Keratinocyte (primary cell): ENCODE results near the gene VRK3. TPM values are rescaled to one million over a fixed set of nuclear protein-coding genes. Genes with fewer than 3 reads are reported as not detected.
"Not testable (repeated sequence)": the region's sequence is repeated elsewhere in the genome, so short reads cannot be mapped to it uniquely, and the experiment has no call there.

Experiments
- DNase-seq: peaks from one replicate; pipeline ENCODE4 v3.0.0-alpha.2; 2011; ENCODE audit warnings: low read depth, missing footprints, low spot score
- FAIRE-seq: peaks from 2 replicates; lab custom pipeline; 2011; peaks lifted over from hg19 to GRCh38; lab: Jason Lieb, UNC
- H2AFZ ChIP-seq: 2 replicates; pipeline ENCODE4 v1.6.0; 2012; ENCODE audit warnings: low read length, control low read depth, inconsistent platforms; ENCODE audit not compliant: control insufficient read depth
- H3K27ac ChIP-seq: 2 replicates; pipeline ENCODE4 v1.5.1; 2011; ENCODE audit warnings: low read length; ENCODE audit not compliant: control insufficient read depth, insufficient read depth
- H3K27me3 ChIP-seq: 3 replicates; pipeline ENCODE4 v1.6.0; 2011; ENCODE audit warnings: low read length; ENCODE audit not compliant: control insufficient read depth, insufficient read depth; ENCODE audit errors: extremely low read depth
- H3K36me3 ChIP-seq, 2 experiments: 2 replicates in 1 of 2; 3 replicates in 1 of 2; pipeline ENCODE4 v1.5.1; 2011; ENCODE audit warnings: low read length in 2 of 2, mild to moderate bottlenecking in 1 of 2; ENCODE audit not compliant: control insufficient read depth in 2 of 2, insufficient read depth in 2 of 2; ENCODE audit errors: extremely low read depth in 1 of 2
- H3K4me1 ChIP-seq: 3 replicates; pipeline ENCODE4 v1.5.1; 2011; ENCODE audit warnings: low read length; ENCODE audit not compliant: control insufficient read depth, insufficient read depth; ENCODE audit errors: extremely low read depth
- H3K4me2 ChIP-seq: 3 replicates; pipeline ENCODE4 v1.6.0; 2011; ENCODE audit warnings: low read depth, low read length; ENCODE audit not compliant: control insufficient read depth, insufficient read depth; ENCODE audit errors: extremely low read depth
- H3K4me3 ChIP-seq, 3 experiments: fragments of 200-600 bp in 1 of 3; sonication (generic) in 1 of 3; 2 replicates in 2 of 3; 3 replicates in 1 of 3; pipeline ENCODE4 v1.5.1; 2011 to 2016; ENCODE audit warnings: low read length in 3 of 3, mild to moderate bottlenecking in 3 of 3, control low read depth in 2 of 3, inconsistent platforms in 1 of 3, low read depth in 1 of 3, mixed read lengths in 1 of 3, mixed run types in 1 of 3, moderate library complexity in 1 of 3; ENCODE audit not compliant: control insufficient read depth in 2 of 3, insufficient read depth in 2 of 3; ENCODE audit errors: extremely low read depth in 1 of 3
- H3K79me2 ChIP-seq: 2 replicates; pipeline ENCODE4 v1.6.0; 2012; ENCODE audit warnings: low read length; ENCODE audit not compliant: control insufficient read depth, insufficient read depth
- H3K9ac ChIP-seq: 3 replicates; pipeline ENCODE4 v1.6.0; 2011; ENCODE audit warnings: low read length; ENCODE audit not compliant: control insufficient read depth, insufficient read depth; ENCODE audit errors: extremely low read depth
- H3K9me1 ChIP-seq: 3 replicates; pipeline ENCODE4 v1.6.0; 2011; ENCODE audit warnings: low read length; ENCODE audit not compliant: control insufficient read depth, insufficient read depth; ENCODE audit errors: extremely low read depth
- H3K9me3 ChIP-seq: 2 replicates; pipeline ENCODE4 v1.5.1; 2012; ENCODE audit warnings: low read depth, low read length; ENCODE audit not compliant: control insufficient read depth
- H4K20me1 ChIP-seq: 3 replicates; pipeline ENCODE4 v1.6.0; 2011; ENCODE audit warnings: low read length; ENCODE audit not compliant: control insufficient read depth, insufficient read depth; ENCODE audit errors: extremely low read depth
- EZH2 ChIP-seq: IDR thresholded peaks from one replicate; pipeline ENCODE4 v1.6.1; 2012; ENCODE audit warnings: inconsistent platforms, mild to moderate bottlenecking, low read length, moderate library complexity
- dilution Hi-C: fragments of 300-500 bp; cut with MboI; formaldehyde crosslinking; loops from one replicate; pipeline ENCODE4 v1.7.0; 2020; ENCODE audit warnings: low sequenced_read_pairs; ENCODE audit not compliant: extremely low pct_ligation_motif_present
- polyA plus RNA-seq, 5 experiments: library from polyadenylated mRNA; depleted of rRNA in 3 of 5; stranded (reverse) in 3 of 5; stranded (forward) in 1 of 5; unstranded in 1 of 5; fragments of >200 nt; gene quantifications; 1 replicate in 1 of 5; 2 replicates in 3 of 5; 3 replicates in 1 of 5; pipeline versions ENCODE4 v1.2.1 to v1.2.3, GENCODE V29; 2011 to 2012; ENCODE audit warnings: missing spikeins in 2 of 5, low read depth in 1 of 5, low replicate concordance in 1 of 5
- TF ChIP-seq, protein P1 (sequence below), 3 experiments: IDR thresholded peaks in 1 of 3; conservative IDR thresholded peaks in 1 of 3; optimal IDR thresholded peaks in 1 of 3; 2 replicates in 2 of 3; 3 replicates in 1 of 3; pipeline versions ENCODE3 to v1.5.1; 2011; ENCODE audit warnings: low read length in 3 of 3, mild to moderate bottlenecking in 3 of 3, moderate library complexity in 2 of 3, control low read depth in 1 of 3, inconsistent platforms in 1 of 3; ENCODE audit not compliant: insufficient read depth in 2 of 3; ENCODE audit errors: extremely low read depth in 1 of 3

Gene VRK3
- polyA plus RNA-seq, 1 donor (not counting 4 experiments of a cell fraction or from before 2014, with no cell fraction given): 15.6 TPM

DNA sequence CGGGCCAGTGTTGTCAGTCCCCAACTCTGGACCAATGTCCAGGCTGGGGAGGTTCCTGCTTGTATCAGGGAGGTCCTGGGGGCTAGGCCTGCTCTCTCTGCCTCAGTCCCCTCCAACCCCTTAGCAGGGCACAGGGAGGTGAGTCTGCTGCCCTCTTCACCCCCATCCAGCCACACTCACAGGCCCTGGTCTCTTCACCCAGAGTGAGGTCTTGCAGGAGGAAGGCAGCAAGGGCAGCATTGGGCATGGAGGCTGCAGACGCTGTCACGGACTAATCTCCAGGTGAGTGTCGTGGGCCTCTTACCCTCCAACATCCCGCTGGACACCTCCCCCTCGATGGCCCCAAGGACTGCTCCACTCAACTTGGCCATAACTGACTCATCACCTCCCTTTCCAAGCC is 52.3 kb downstream of the VRK3 start:
- H4K20me1 ChIP-seq: no peaks in the 10 kb centered on the region
- H3K9ac ChIP-seq: no peak overlapping the region
- H3K9me3 ChIP-seq: no peaks in the 10 kb centered on the region
- no peak overlapping the region for H3K4me2 ChIP-seq
- no peak for FAIRE-seq
- H3K36me3 ChIP-seq: no peaks in the 10 kb centered on the region
- H3K79me2 ChIP-seq: no peaks in the 10 kb centered on the region
- dilution Hi-C loops: no loop called here
- H3K27ac ChIP-seq: no peak overlapping the region
- no peak for TF ChIP-seq EZH2
- TF ChIP-seq, protein P1, sequence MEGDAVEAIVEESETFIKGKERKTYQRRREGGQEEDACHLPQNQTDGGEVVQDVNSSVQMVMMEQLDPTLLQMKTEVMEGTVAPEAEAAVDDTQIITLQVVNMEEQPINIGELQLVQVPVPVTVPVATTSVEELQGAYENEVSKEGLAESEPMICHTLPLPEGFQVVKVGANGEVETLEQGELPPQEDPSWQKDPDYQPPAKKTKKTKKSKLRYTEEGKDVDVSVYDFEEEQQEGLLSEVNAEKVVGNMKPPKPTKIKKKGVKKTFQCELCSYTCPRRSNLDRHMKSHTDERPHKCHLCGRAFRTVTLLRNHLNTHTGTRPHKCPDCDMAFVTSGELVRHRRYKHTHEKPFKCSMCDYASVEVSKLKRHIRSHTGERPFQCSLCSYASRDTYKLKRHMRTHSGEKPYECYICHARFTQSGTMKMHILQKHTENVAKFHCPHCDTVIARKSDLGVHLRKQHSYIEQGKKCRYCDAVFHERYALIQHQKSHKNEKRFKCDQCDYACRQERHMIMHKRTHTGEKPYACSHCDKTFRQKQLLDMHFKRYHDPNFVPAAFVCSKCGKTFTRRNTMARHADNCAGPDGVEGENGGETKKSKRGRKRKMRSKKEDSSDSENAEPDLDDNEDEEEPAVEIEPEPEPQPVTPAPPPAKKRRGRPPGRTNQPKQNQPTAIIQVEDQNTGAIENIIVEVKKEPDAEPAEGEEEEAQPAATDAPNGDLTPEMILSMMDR (optimal IDR thresholded peaks at IDR 0.05 in 1 of 3, IDR thresholded peaks at IDR 0.05 in 1 of 3, conservative IDR thresholded peaks at IDR 0.05 in 1 of 3; ENCODE audit: extremely low read depth in 1 of 3, insufficient read depth in 2 of 3, low read length in 3 of 3): no peak
- no peaks in the 10 kb centered on the region for H3K9me1 ChIP-seq
- no peaks in the 10 kb centered on the region for H3K27me3 ChIP-seq
- no peaks in the 10 kb centered on the region for H3K4me1 ChIP-seq
- no peak for DNase-seq
- H3K4me3 ChIP-seq: no peak overlapping the region
- H2AFZ ChIP-seq: no peak overlapping the region

DNA sequence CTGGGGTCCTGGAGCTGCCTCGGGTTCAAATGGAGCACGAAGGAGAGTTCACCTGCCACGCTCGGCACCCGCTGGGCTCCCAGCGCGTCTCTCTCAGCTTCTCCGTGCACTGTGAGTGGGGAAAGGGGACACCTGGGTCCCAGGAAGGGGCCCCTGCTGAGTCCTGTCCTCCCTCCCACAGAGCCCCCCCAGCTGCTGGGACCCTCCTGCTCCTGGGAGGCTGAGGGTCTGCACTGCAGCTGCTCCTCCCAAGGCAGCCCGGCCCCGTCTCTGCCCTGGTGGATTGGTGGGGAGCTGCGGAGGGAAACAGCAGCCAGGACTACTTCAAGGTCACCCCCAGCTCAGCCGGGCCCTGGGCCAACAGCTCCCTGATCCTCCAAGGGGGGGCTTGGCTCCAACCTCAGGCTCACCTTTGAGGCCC is 53.2 kb downstream of the VRK3 start:
- no peak overlapping the region for H3K27ac ChIP-seq
- H3K9me1 ChIP-seq: no peaks in the 10 kb centered on the region
- no peaks in the 10 kb centered on the region for H3K79me2 ChIP-seq
- FAIRE-seq: no peak
- no peak overlapping the region for H2AFZ ChIP-seq
- no peaks in the 10 kb centered on the region for H3K4me1 ChIP-seq
- DNase-seq: no peak
- H4K20me1 ChIP-seq: no peaks in the 10 kb centered on the region
- no peak overlapping the region for H3K9ac ChIP-seq
- H3K36me3 ChIP-seq: no peaks in the 10 kb centered on the region
- dilution Hi-C loops: no loop called here
- no peaks in the 10 kb centered on the region for H3K27me3 ChIP-seq
- no peak overlapping the region for H3K4me2 ChIP-seq
- H3K4me3 ChIP-seq: no peak overlapping the region
- TF ChIP-seq, protein P1 (optimal IDR thresholded peaks at IDR 0.05 in 1 of 3, IDR thresholded peaks at IDR 0.05 in 1 of 3, conservative IDR thresholded peaks at IDR 0.05 in 1 of 3; ENCODE audit: extremely low read depth in 1 of 3, insufficient read depth in 2 of 3, low read length in 3 of 3): no peak
- TF ChIP-seq EZH2: no peak
- no peaks in the 10 kb centered on the region for H3K9me3 ChIP-seq

DNA sequence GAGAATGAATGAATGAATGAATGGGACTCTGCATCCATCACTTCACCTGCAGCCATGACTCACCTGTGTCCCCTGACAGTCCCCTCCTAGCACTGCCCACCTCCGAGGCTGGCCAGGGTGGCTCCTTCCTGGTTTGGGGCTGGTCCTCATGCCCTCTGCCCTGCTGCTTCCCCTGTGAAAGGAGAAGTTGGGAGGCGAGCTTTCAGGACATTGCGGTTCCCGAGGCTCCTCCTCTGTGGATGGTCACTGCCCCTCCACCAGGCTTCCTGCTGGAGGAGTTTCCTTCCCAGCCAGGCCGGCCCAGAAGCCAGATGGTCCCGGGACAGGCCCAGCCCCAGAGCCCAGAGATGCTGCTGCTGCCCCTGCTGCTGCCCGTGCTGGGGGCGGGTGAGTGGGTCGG is 55.8 kb downstream of the VRK3 start:
- DNase-seq, dilution Hi-C loops, H2AFZ ChIP-seq, FAIRE-seq, H3K4me2 ChIP-seq, H3K36me3 ChIP-seq, H3K9me1 ChIP-seq, H3K27me3 ChIP-seq, H3K79me2 ChIP-seq, H3K27ac ChIP-seq, H4K20me1 ChIP-seq, H3K4me1 ChIP-seq, H3K4me3 ChIP-seq, H3K9ac ChIP-seq, H3K9me3 ChIP-seq: not testable (repeated sequence)
